Lower leg skin (tissue), 4 donors: ENCODE data around the gene SCAMP4. TPM values are rescaled to one million over a fixed set of nuclear protein-coding genes. Genes with fewer than 3 reads are reported as not detected.

ENCODE experiments used
- total RNA-seq, 4 donors: library from RNA; depleted of rRNA; stranded (reverse); fragments of >200 nt; gene quantifications; one replicate each; pipeline ENCODE4 v1.1.0, GENCODE V29; 2016

The SCAMP4 gene
- total RNA-seq, 4 donors from 2014 or later = 108 to 119 (median 113) TPM

Other genes with a start within 250 kb of the SCAMP4 start
- gene ONECUT3, start 151.9 kb upstream of the SCAMP4 start, total RNA-seq = not detected
- gene ATP8B3, start 93.1 kb upstream of the SCAMP4 start, total RNA-seq = 1 to 10 TPM in 1 of 4 donors, under 1 TPM in 3; 0.30 to 1.2 (median 0.66) TPM
- gene REXO1, start 56.9 kb upstream of the SCAMP4 start, total RNA-seq = 10 to 100 TPM; 32.9 to 51.1 (median 41.2) TPM
- gene KLF16, start 41.8 kb upstream of the SCAMP4 start, total RNA-seq = 10 to 100 TPM in 3 of 4 donors, 1 to 10 TPM in 1; 9.0 to 16.2 (median 13.5) TPM
- gene ABHD17A, start 19.9 kb upstream of the SCAMP4 start, total RNA-seq = 100 to 1,000 TPM; 154 to 201 (median 186) TPM
- gene ADAT3, start within 50 bp of the SCAMP4 start, total RNA-seq = 10 to 100 TPM; 20.1 to 27.3 (median 25.7) TPM
- 10 to 100 TPM; 58.8 to 76.9 (median 63.1) TPM for gene CSNK1G2, start 35.8 kb downstream of the SCAMP4 start, total RNA-seq
- gene BTBD2, start 110.3 kb downstream of the SCAMP4 start, total RNA-seq = 10 to 100 TPM; 85.0 to 99.3 (median 94.9) TPM
- gene MKNK2, start 145.8 kb downstream of the SCAMP4 start, total RNA-seq = 100 to 1,000 TPM; 224 to 367 (median 251) TPM
- gene MOB3A, start 190.9 kb downstream of the SCAMP4 start, total RNA-seq = 10 to 100 TPM; 26.4 to 46.0 (median 34.5) TPM
- gene IZUMO4, start 191.5 kb downstream of the SCAMP4 start, total RNA-seq = 1 to 10 TPM in 3 of 4 donors, under 1 TPM in 1; 0.25 to 8.8 (median 4.3) TPM
- gene AP3D1, start 246.2 kb downstream of the SCAMP4 start, total RNA-seq = 10 to 100 TPM; 46.5 to 84.7 (median 71.8) TPM